HG03521 (cell line): ENCODE results near the gene ATP2A2.
"Not testable (repeated sequence)": the region's sequence is repeated elsewhere in the genome, so short reads cannot be mapped to it uniquely, and the experiment has no call there.

Experiments
- ATAC-seq: cut with Tn5 transposase; IDR thresholded peaks from one replicate; pipeline ENCODE4 v1.9.1; 2021; ENCODE audit warnings: mild to moderate bottlenecking, moderate library complexity; ENCODE audit not compliant: unreplicated experiment

ATP2A2 gene

GRCh38 chr12:110280779-110281548 is at the start of gene ATP2A2:
Gene ATP2A2 (plus strand): TSS chr12:110281247. CDS start chr12:110281790, 543 bp downstream.
- ATAC-seq, result peak; percentile 70

- ATAC-seq, result no peak
These were observed 47.7 kb upstream of the ATP2A2 start for GRCh38 chr12:110233212-110233903.

- ATAC-seq, result no peak
These were observed 46.7 kb upstream of the ATP2A2 start for GRCh38 chr12:110234331-110234751.

GRCh38 chr12:110234755-110235154 is 46.3 kb upstream of the ATP2A2 start:
- no peak for ATAC-seq

- no peak for ATAC-seq
These were observed 45.7 kb upstream of the ATP2A2 start for GRCh38 chr12:110235383-110235782.

GRCh38 chr12:110243227-110243626 is 37.8 kb upstream of the ATP2A2 start:
- ATAC-seq, result no peak

- no peak for ATAC-seq
These were observed 36.7 kb upstream of the ATP2A2 start for GRCh38 chr12:110244372-110244771.

- no peak for ATAC-seq
These were observed 36.2 kb upstream of the ATP2A2 start for GRCh38 chr12:110244829-110245228.

GRCh38 chr12:110245369-110245772 is 35.7 kb upstream of the ATP2A2 start:
- no peak for ATAC-seq

- no peak for ATAC-seq
These were observed 34.3 kb upstream of the ATP2A2 start for GRCh38 chr12:110246636-110247339.

GRCh38 chr12:110247340-110248095 is 33.5 kb upstream of the ATP2A2 start:
- no peak for ATAC-seq

- ATAC-seq, result no peak
These were observed 33.0 kb upstream of the ATP2A2 start for GRCh38 chr12:110248096-110248447.

- no peak for ATAC-seq
These were observed 31.9 kb upstream of the ATP2A2 start for GRCh38 chr12:110249105-110249504.

- no peak for ATAC-seq
These were observed 31.3 kb upstream of the ATP2A2 start for GRCh38 chr12:110249716-110250225.

- ATAC-seq, result no peak
These were observed 29.7 kb upstream of the ATP2A2 start for GRCh38 chr12:110251381-110251780.

GRCh38 chr12:110252716-110253115 is 28.3 kb upstream of the ATP2A2 start:
- no peak for ATAC-seq

GRCh38 chr12:110253176-110253575 is 27.9 kb upstream of the ATP2A2 start:
- no peak for ATAC-seq

GRCh38 chr12:110254971-110255540 is 26.0 kb upstream of the ATP2A2 start:
- no peak for ATAC-seq

- ATAC-seq, result not testable (repeated sequence)
These were observed 25.1 kb upstream of the ATP2A2 start for GRCh38 chr12:110255890-110256456.

GRCh38 chr12:110256780-110257431 is 24.1 kb upstream of the ATP2A2 start:
- no peak for ATAC-seq
